ENCODE measurements around the gene APOE.
"Not testable (repeated sequence)": the region's sequence is repeated elsewhere in the genome, so short reads cannot be mapped to it uniquely, and the experiment has no call there.

The APOE gene

GRCh38 chr19:44905437-44906160 is at the start of gene APOE:
TSS of gene APOE (plus strand) at chr19:44905796. CDS start at chr19:44906625, 829 bp downstream.
- in situ Hi-C loops (cut with HindIII; ENCODE audit: low sequenced_read_pairs): no loop called here

DNA sequence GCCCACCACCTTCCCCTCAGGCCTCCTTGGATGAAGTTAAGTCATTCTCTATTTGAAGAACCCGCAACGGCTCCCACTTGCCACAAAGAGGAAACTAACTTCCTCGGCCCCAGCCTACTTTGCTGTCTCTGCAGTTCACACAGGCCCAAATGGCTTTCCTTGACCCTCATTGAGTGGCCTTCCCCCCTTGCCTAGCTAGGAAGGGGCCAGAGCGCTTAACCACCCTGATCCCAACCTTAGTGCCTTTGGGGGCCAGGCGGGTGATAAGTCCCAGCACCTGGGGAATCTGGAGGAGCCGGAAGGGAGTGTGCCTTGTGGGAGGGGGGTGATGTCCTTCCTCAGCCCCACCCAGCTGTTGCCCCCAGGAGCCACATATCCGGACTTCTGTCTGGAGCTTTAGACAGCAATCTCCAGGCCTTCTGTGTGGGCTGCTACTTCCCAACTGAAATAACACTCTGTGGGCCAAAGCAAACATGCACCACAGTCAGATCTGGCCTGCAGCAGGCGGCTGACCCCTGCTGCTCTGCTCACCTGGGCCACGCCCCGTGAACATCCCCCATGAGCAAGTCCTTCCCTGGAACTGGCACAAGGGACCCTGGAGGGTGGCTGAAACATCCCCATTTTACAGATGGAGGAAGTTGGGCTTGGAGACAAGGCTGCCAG is 49.0 kb upstream of the APOE start:
- in situ Hi-C loops (cut with HindIII; ENCODE audit: low sequenced_read_pairs): no loop called here

GRCh38 chr19:44857837-44858236 is 47.8 kb upstream of the APOE start:
- in situ Hi-C loops (cut with HindIII; ENCODE audit: low sequenced_read_pairs): no loop called here

- in situ Hi-C loops (cut with HindIII; ENCODE audit: low sequenced_read_pairs): not testable (repeated sequence)
Measured at GRCh38 chr19:44861576-44861975, 44.0 kb upstream of the APOE start.

- in situ Hi-C loops (cut with HindIII; ENCODE audit: low sequenced_read_pairs): no loop called here
Measured at GRCh38 chr19:44863990-44864389, 41.6 kb upstream of the APOE start.

DNA sequence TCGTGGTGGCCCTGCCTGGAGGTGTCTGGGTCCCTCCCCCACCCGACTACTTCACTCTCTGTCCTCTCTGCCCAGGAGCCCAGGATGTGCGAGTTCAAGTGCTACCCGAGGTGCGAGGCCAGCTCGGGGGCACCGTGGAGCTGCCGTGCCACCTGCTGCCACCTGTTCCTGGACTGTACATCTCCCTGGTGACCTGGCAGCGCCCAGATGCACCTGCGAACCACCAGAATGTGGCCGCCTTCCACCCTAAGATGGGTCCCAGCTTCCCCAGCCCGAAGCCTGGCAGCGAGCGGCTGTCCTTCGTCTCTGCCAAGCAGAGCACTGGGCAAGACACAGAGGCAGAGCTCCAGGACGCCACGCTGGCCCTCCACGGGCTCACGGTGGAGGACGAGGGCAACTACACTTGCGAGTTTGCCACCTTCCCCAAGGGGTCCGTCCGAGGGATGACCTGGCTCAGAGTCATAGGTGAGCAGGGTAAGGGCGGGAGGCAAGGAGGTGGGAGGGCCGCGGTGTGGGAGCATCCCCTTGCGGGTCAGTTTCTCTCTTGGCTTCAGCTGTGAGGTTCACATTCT is 40.3 kb upstream of the APOE start:
- in situ Hi-C loops (cut with HindIII; ENCODE audit: low sequenced_read_pairs): no loop called here

- in situ Hi-C loops (cut with HindIII; ENCODE audit: low sequenced_read_pairs): no loop called here
Measured at GRCh38 chr19:44866664-44867063, 38.9 kb upstream of the APOE start.

DNA sequence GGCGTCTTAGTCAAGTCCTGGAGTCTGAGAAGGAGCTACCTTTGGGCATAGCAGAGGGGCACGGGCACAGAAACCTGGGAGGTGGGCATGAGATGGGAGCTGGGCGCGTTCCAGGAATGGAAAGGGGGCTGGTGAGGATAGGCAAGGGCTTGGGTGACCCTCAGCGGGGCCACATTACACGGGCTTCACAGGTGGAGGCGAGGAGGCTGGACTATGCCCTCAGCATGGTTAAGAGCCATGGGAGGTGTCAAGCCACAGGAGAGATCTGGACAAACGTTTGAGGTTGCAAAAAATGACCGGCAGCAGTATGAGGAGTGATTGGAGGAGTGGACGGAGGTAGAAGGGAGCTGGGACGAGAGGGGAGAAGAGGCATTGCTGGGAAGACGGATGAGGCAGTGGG is 38.0 kb upstream of the APOE start:
- in situ Hi-C loops (cut with HindIII; ENCODE audit: low sequenced_read_pairs): no loop called here

- in situ Hi-C loops (cut with HindIII; ENCODE audit: low sequenced_read_pairs): no loop called here
Measured at GRCh38 chr19:44869733-44870470, 35.7 kb upstream of the APOE start.

GRCh38 chr19:44871809-44872208 is 33.8 kb upstream of the APOE start:
- in situ Hi-C loops (cut with HindIII; ENCODE audit: low sequenced_read_pairs): no loop called here

GRCh38 chr19:44872661-44873060 is 32.9 kb upstream of the APOE start:
- in situ Hi-C loops (cut with HindIII; ENCODE audit: low sequenced_read_pairs): no loop called here

DNA sequence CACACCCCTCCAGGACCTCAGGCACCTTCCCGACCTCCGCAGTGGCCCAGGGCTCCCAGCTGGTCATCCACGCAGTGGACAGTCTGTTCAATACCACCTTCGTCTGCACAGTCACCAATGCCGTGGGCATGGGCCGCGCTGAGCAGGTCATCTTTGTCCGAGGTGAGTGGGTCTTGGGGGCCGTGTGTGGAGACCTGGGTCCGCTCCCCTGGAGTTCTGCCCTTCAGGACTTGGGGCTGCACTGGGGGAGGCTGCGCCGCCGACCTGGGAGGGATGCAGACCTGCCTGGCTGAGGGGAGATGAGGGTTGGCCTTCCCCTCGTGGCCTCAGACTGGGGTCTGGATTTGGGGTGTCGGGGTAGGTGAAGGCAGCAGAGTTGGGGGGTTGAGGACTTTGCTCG is 31.3 kb upstream of the APOE start:
- in situ Hi-C loops (cut with HindIII; ENCODE audit: low sequenced_read_pairs): no loop called here

DNA sequence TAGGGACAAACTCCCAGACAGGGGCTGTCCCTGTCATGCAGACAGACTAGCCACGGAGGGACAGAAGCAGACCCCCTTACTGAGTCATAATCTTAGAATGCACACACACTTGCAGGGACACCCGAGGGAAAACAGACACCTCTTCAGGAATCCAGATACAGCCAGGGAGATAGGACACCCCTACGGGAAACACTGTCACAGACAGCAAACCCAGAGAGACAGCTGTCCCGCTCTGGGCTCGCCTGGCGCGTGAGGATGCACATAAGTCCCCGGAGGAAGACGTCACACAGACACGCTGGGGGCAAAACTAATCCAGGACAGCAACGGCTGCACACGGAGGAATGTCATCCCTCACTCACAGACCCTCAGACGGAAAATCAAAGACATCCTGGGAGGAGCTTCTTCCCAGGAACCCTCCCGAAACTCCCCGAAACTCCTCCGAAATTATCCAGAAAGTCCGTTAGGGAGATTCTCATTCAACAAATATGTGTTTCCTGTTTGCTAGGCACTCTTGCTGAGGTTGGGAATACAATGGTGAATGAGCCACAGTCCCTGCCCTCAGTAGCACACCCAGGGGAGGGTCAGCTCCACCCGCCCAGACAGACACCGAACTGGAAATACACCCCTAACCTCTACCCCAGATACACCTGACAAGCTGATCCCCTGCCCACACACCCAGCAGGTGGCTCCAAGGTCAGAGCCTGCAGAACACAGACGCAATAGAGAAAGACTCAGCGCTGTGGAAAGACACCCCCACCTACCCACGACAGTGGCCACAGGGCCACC is 29.7 kb upstream of the APOE start:
- in situ Hi-C loops (cut with HindIII; ENCODE audit: low sequenced_read_pairs): no loop called here

DNA sequence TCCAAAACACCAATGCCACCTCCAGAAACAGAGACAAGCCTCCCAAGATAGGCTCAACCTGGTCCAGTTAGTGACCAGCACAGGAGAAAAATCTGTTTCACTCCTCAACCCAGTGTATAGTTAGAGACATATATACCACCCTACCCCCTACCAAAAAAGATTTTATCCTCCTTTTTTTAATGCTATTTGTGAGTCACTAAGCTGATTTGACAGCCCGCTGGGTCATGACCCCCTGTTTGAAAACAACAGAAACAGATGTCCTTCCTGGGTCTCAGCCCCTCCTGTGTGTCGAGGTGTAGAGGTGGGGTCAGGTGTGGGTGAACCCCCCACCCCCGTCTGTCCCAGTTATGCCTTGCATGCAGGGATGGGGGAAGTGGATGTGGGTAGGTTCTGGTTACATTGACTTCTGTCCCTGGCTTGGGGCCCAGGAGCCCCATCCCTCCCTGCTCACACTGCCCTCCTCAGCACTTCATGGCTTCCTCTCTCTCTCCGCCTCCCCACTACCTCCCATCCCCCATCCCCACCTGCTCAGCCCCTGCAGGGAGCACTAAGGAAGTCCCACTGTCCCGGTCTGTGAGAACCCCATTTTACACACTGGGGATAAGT is 28.6 kb upstream of the APOE start:
- in situ Hi-C loops (cut with HindIII; ENCODE audit: low sequenced_read_pairs): no loop called here

DNA sequence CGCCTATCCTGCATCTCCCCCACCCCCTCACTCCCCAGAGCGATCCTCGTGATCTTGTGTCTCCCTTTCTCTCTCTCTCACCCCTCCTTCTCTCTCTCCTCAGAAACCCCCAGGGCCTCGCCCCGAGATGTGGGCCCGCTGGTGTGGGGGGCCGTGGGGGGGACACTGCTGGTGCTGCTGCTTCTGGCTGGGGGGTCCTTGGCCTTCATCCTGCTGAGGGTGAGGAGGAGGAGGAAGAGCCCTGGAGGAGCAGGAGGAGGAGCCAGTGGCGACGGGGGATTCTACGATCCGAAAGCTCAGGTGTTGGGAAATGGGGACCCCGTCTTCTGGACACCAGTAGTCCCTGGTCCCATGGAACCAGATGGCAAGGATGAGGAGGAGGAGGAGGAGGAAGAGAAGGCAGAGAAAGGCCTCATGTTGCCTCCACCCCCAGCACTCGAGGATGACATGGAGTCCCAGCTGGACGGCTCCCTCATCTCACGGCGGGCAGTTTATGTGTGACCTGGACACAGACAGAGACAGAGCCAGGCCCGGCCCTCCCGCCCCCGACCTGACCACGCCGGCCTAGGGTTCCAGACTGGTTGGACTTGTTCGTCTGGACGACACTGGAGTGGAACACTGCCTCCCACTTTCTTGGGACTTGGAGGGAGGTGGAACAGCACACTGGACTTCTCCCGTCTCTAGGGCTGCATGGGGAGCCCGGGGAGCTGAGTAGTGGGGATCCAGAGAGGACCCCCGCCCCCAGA is 27.3 kb upstream of the APOE start:
- in situ Hi-C loops (cut with HindIII; ENCODE audit: low sequenced_read_pairs): no loop called here

DNA sequence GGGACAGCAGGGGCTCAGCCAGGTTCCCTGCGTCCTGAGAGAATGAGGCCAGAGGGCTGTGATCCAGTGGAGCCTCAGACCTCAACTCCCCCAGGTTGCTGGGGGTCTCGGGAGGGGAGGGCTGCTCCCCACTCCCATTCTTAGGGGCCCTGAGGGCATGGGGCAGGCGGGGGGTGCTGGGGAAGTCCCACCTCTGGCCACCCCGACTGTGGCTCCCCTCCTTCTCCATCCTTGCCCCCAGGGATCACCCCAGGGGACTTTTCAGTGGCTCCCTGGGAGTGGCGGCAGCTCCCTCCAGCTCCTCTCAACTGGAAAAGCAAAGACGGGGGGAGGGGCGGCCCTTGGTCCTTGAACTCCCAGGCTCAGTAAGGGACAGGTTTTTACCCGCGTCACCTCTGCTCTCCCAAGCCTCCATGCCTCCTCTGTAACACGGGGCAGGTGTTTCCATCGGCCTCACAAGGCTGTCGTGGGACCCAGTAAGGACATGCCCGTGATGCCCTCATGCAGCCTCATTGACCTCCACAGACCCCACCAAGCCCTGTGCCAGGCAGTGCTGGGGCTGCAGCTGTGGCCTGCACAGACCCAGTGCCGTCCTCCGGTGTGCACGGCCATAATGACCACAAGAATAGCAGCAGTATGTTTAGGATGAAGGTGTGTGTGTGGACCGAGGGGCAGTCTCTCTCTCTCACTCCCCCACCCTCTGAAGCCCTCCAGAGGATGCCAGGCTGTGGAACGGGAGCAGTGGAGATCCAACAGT is 26.1 kb upstream of the APOE start:
- in situ Hi-C loops (cut with HindIII; ENCODE audit: low sequenced_read_pairs): no loop called here

- in situ Hi-C loops (cut with HindIII; ENCODE audit: low sequenced_read_pairs): no loop called here
Measured at GRCh38 chr19:44882063-44882462, 23.5 kb upstream of the APOE start.

DNA sequence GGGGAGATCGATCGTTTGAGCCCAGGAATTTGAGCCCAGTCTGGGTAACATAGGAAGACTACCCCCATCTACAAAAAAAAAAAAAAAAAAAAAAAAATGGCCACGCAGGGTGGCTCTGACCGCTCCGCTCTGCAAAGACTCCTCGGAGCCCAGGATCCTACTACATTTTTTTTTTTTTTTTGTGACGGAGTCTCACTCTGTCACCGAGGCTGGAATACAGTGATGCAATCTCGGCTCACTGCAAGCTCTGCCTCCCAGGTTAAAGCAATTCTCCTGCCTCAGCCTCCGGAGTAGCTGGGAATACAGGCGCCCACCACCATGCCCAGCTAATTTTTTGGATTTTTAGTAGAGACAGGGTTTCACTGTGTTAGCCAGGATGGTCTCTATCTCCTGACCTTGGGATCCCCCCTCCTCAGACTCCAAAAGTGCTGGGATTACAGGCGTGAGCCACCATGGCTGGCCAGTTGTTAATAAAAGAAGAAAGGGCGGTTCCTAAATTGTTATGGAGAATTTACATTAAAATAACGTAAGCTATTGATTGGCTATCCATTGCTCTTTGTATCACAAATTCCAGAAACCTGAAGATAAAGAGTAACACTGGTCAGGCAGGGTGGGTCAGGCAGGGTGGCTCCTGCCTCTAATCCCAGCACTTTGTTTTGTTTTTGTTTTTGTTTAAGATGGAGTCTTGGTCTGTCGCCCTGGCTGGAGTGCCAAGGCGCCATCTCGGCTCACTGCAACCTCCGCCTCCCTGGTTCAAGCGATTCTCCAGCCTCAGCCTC is 22.8 kb upstream of the APOE start:
- in situ Hi-C loops (cut with HindIII; ENCODE audit: low sequenced_read_pairs): not testable (repeated sequence)
